Thymus (tissue), 11 donors: ENCODE data around the gene OR4D2. TPM values are rescaled to one million over a fixed set of nuclear protein-coding genes. Genes with fewer than 3 reads are reported as not detected.

Experiments
- DNase-seq, 9 donors: peaks; one replicate each; pipeline ENCODE4 v3.0.0-alpha.2; 2013; ENCODE audit warnings: low spot score in 9 of 9, low read depth in 6 of 9, missing footprints in 1 of 9
- H3K27ac ChIP-seq, 2 donors: one replicate each; pipeline ENCODE4 v1.5.1; 2013; ENCODE audit warnings: control low read depth in 1 of 2, low read depth in 1 of 2, low read length in 1 of 2, mild to moderate bottlenecking in 1 of 2, moderate library complexity in 1 of 2
- H3K27me3 ChIP-seq, 2 donors: one replicate each; pipeline ENCODE4 v1.5.1; 2013; ENCODE audit warnings: low read length in 1 of 2; ENCODE audit not compliant: control insufficient read depth in 2 of 2, insufficient read depth in 1 of 2
- H3K36me3 ChIP-seq, 2 donors: one replicate each; pipeline ENCODE4 v1.5.1; 2013; ENCODE audit warnings: low read length in 1 of 2, mild to moderate bottlenecking in 1 of 2, moderate library complexity in 1 of 2; ENCODE audit not compliant: control insufficient read depth in 2 of 2, insufficient read depth in 2 of 2
- H3K4me1 ChIP-seq, 2 donors: one replicate each; pipeline ENCODE4 v1.5.1; 2013; ENCODE audit warnings: low read length in 2 of 2; ENCODE audit not compliant: control insufficient read depth in 2 of 2, insufficient read depth in 2 of 2
- H3K4me3 ChIP-seq, 2 donors: one replicate each; pipeline ENCODE4 v1.5.1; 2013; ENCODE audit warnings: low read length in 2 of 2, control low read depth in 1 of 2, mild to moderate bottlenecking in 1 of 2
- H3K9me3 ChIP-seq, 2 donors: one replicate each; pipeline ENCODE4 v1.5.1; 2013; ENCODE audit warnings: low read length in 1 of 2, mild to moderate bottlenecking in 1 of 2; ENCODE audit not compliant: control insufficient read depth in 2 of 2, insufficient read depth in 1 of 2
- WGBS: extraction: QIAGEN DNeasy Blood & Tissue Kit; methylation state at CpG from one replicate; pipeline ENCODE4 v1.1.7; 2013; 5-methylcytosine and 5-hydroxymethylcytosine counted together
- polyA plus RNA-seq: library from polyadenylated mRNA; stranded (reverse); fragments of 200-250 nt; gene quantifications from one replicate; pipeline ENCODE4 v1.2.3, GENCODE V29; 2013
- total RNA-seq: library from RNA; stranded (reverse); fragments of 120-200 nt; gene quantifications from one replicate; pipeline ENCODE4 v1.2.4, GENCODE V29; 2013
- donor health status: healthy.

The OR4D2 gene
- total and polyA plus RNA-seq, 2 donors: 0.02 TPM; not detected in 1

GRCh38 chr17:58184986-58185761 is 18.4 kb downstream of the OR4D2 start:
- 90% methylated on average over 8 of the region's 8 CpGs for WGBS
- no peaks in the 10 kb centered on the region for H3K27me3 ChIP-seq
- no peaks in the 10 kb centered on the region for H3K9me3 ChIP-seq
- DNase-seq: no peak
- H3K27ac ChIP-seq: no peak overlapping the region
- no peaks in the 10 kb centered on the region for H3K36me3 ChIP-seq
- H3K4me3 ChIP-seq: no peak overlapping the region
- H3K4me1 ChIP-seq: no peaks in the 10 kb centered on the region

- no peaks in the 10 kb centered on the region for H3K4me1 ChIP-seq
- WGBS: 94% methylated on average over 4 of the region's 4 CpGs
Measured at GRCh38 chr17:58186591-58186990, 19.8 kb downstream of the OR4D2 start.

GRCh38 chr17:58187063-58187462 is 20.3 kb downstream of the OR4D2 start:
- H3K27ac ChIP-seq: no peak overlapping the region
- no peak for DNase-seq
- H3K4me1 ChIP-seq: no peaks in the 10 kb centered on the region
- 98% methylated on average over 6 of the region's 6 CpGs for WGBS
- H3K9me3 ChIP-seq: no peaks in the 10 kb centered on the region
- no peak overlapping the region for H3K4me3 ChIP-seq
- peaks cover 0 to 2% of the 10 kb centered on the region in 2 donors for H3K27me3 ChIP-seq
- no peaks in the 10 kb centered on the region for H3K36me3 ChIP-seq

More at GRCh38 chr17:58186591-58186990, 19.8 kb downstream of the OR4D2 start:
- H3K27me3 ChIP-seq: peaks cover 0 to 2% of the 10 kb centered on the region in 2 donors
- H3K36me3 ChIP-seq: no peaks in the 10 kb centered on the region
- no peak overlapping the region for H3K4me3 ChIP-seq
- H3K27ac ChIP-seq: no peak overlapping the region
- H3K9me3 ChIP-seq: no peaks in the 10 kb centered on the region
- no peak for DNase-seq

- Histone ChIP-seq H3K27me3 (peaks cover 0 to 2% of the 10 kb centered on the region in 2 donors), H3K4me3 (no peak overlapping the region), H3K4me1 (no peaks in the 10 kb centered on the region), H3K9me3 (no peaks in the 10 kb centered on the region), H3K36me3 (no peaks in the 10 kb centered on the region), H3K27ac (no peak overlapping the region)
- 75% methylated on average over 7 of the region's 7 CpGs for WGBS
- no peak for DNase-seq
Measured at GRCh38 chr17:58187675-58188074, 20.9 kb downstream of the OR4D2 start.

GRCh38 chr17:58189436-58190146 is 22.8 kb downstream of the OR4D2 start:
- Histone ChIP-seq H3K27ac (no peak overlapping the region), H3K4me1 (no peaks in the 10 kb centered on the region), H3K4me3 (no peak overlapping the region), H3K9me3 (no peaks in the 10 kb centered on the region), H3K27me3 (peaks cover 0 to 4% of the 10 kb centered on the region in 2 donors), H3K36me3 (no peaks in the 10 kb centered on the region)
- no peak for DNase-seq
- 83% methylated on average over 11 of the region's 11 CpGs for WGBS

GRCh38 chr17:58191241-58191896 is 24.6 kb downstream of the OR4D2 start:
- 72% methylated on average over 14 of the region's 14 CpGs for WGBS
- no peak for DNase-seq
- Histone ChIP-seq H3K4me3 (no peak overlapping the region), H3K4me1 (no peaks in the 10 kb centered on the region), H3K36me3 (no peaks in the 10 kb centered on the region), H3K27me3 (peaks cover 0 to 6% of the 10 kb centered on the region in 2 donors), H3K9me3 (no peaks in the 10 kb centered on the region), H3K27ac (no peak overlapping the region)

GRCh38 chr17:58192612-58193011 is 25.8 kb downstream of the OR4D2 start, which contains the start of gene EPX:
Gene EPX (plus strand): TSS chr17:58192726. CDS start chr17:58192847, 121 bp downstream.
- no peak within 1 kb of the TSS for H3K4me3 ChIP-seq
- peaks cover 0 to 6% of the 10 kb centered on the region in 2 donors for H3K27me3 ChIP-seq
- WGBS: 52% methylated on average over 6 of the region's 6 CpGs
- DNase-seq: no peak
- H3K9me3 ChIP-seq: no peaks in the 10 kb centered on the region
- H3K4me1 ChIP-seq: no peaks in the 10 kb centered on the region
- H3K36me3 ChIP-seq: no peaks in the 10 kb centered on the region
- H3K27ac ChIP-seq: no peak within 1 kb of the TSS

- Histone ChIP-seq H3K9me3 (no peaks in the 10 kb centered on the region), H3K27ac (no peak overlapping the region), H3K27me3 (peaks cover 0 to 9% of the 10 kb centered on the region in 2 donors), H3K4me3 (no peak overlapping the region), H3K36me3 (no peaks in the 10 kb centered on the region), H3K4me1 (no peaks in the 10 kb centered on the region)
- 90% methylated on average over 18 of the region's 18 CpGs for WGBS
- DNase-seq: no peak
Measured at GRCh38 chr17:58193641-58194255, 27.0 kb downstream of the OR4D2 start.
